NCI-H82 treated with DMSO at 0.1 percent for 48 hours (cell line): ENCODE measurements around the gene KCNK3.

ENCODE experiments used
- DNase-seq: peaks from one replicate; lab custom pipeline; 2025; ENCODE audit not compliant: unreplicated experiment; lab: John Stamatoyannopoulos, UW

KCNK3 gene

GRCh38 chr2:26687801-26688200 is 4.7 kb upstream of the KCNK3 start:
- no peak for DNase-seq

- DNase-seq = no peak
These were observed 1.4 kb upstream of the KCNK3 start for GRCh38 chr2:26691161-26691560.

GRCh38 chr2:26691881-26692278 is 642 bp upstream of the KCNK3 start:
- no peak for DNase-seq

- DNase-seq = no peak
These were observed 651 bp downstream of the KCNK3 start for GRCh38 chr2:26692897-26693849.

GRCh38 chr2:26694001-26694400 is 1.5 kb downstream of the KCNK3 start:
- DNase-seq = no peak

GRCh38 chr2:26696351-26696816 is 3.9 kb downstream of the KCNK3 start:
- no peak for DNase-seq

GRCh38 chr2:26697425-26697824 is 4.9 kb downstream of the KCNK3 start:
- no peak for DNase-seq

- no peak for DNase-seq
These were observed 6.8 kb downstream of the KCNK3 start for GRCh38 chr2:26699295-26699694.

GRCh38 chr2:26700078-26700477 is 7.6 kb downstream of the KCNK3 start:
- DNase-seq = no peak

GRCh38 chr2:26701596-26701995 is 9.1 kb downstream of the KCNK3 start:
- DNase-seq = no peak

GRCh38 chr2:26702025-26702424 is 9.5 kb downstream of the KCNK3 start:
- DNase-seq = no peak

- DNase-seq = no peak
These were observed 12.0 kb downstream of the KCNK3 start for GRCh38 chr2:26704441-26704977.

GRCh38 chr2:26705126-26705525 is 12.6 kb downstream of the KCNK3 start:
- DNase-seq = no peak

GRCh38 chr2:26706093-26706492 is 13.6 kb downstream of the KCNK3 start:
- no peak for DNase-seq

- no peak for DNase-seq
These were observed 14.3 kb downstream of the KCNK3 start for GRCh38 chr2:26706616-26707473.

- DNase-seq = no peak
These were observed 15.2 kb downstream of the KCNK3 start for GRCh38 chr2:26707747-26708146.

- no peak for DNase-seq
These were observed 15.9 kb downstream of the KCNK3 start for GRCh38 chr2:26708457-26708856.

- DNase-seq = no peak
These were observed 17.0 kb downstream of the KCNK3 start for GRCh38 chr2:26709323-26710110.

GRCh38 chr2:26710145-26710544 is 17.6 kb downstream of the KCNK3 start:
- no peak for DNase-seq

- no peak for DNase-seq
These were observed 18.4 kb downstream of the KCNK3 start for GRCh38 chr2:26710743-26711456.
